SK-N-SH (cell line): ENCODE measurements around the gene LBHD1. TPM values are rescaled to one million over a fixed set of nuclear protein-coding genes. Genes with fewer than 3 reads are reported as not detected.
"Not testable (repeated sequence)": the region's sequence is repeated elsewhere in the genome, so short reads cannot be mapped to it uniquely, and the experiment has no call there.

Experiments used
- CTCF ChIA-PET: fragments of 300-600, 350-600 bp; formaldehyde crosslinking; extraction: SDS; loops from one replicate; lab custom pipeline; 2021; lab: Yijun Ruan, JAX
- POLR2A ChIA-PET: fragments of 350-600 bp; sonication (Branson Sonifier 250); formaldehyde crosslinking; extraction: SDS; loops from one replicate; lab custom pipeline; 2020; ENCODE audit warnings: antibody characterized with exemption, inconsistent platforms; lab: Yijun Ruan, JAX
- DNase-seq: peaks from one replicate; pipeline ENCODE4 v3.0.0; 2012
- H2AFZ ChIP-seq: fragments of 200-600 bp; sonication (generic); 2 replicates; pipeline ENCODE4 v1.8.1; 2016; ENCODE audit warnings: antibody characterized with exemption, mild to moderate bottlenecking, low read depth
- H3F3A ChIP-seq: fragments of 200-600 bp; sonication (generic); replicated peaks from 2 replicates; pipeline ENCODE3; 2016; ENCODE audit warnings: antibody characterized with exemption, mild to moderate bottlenecking; ENCODE audit not compliant: insufficient read depth
- H3K27ac ChIP-seq, 2 experiments: fragments of 200-500 bp in 1 of 2; fragments of 200-600 bp in 1 of 2; sonication (Bioruptor generic) in 1 of 2; sonication (generic), shearing (Covaris generic) in 1 of 2; 2 replicates each; pipeline versions ENCODE4 v1.5.1 to v1.6.1; 2014 to 2016; ENCODE audit warnings: low read depth in 2 of 2, inconsistent platforms in 1 of 2, low read length in 1 of 2, mild to moderate bottlenecking in 1 of 2, mixed read lengths in 1 of 2
- H3K27me3 ChIP-seq: fragments of 200-600 bp; sonication (generic), shearing (Covaris generic); 2 replicates; pipeline ENCODE4 v1.6.1; 2016; ENCODE audit warnings: mixed run types; ENCODE audit not compliant: insufficient read depth
- H3K36me3 ChIP-seq, 2 experiments: fragments of 200-500 bp in 1 of 2; fragments of 200-600 bp in 1 of 2; sonication (Bioruptor generic) in 1 of 2; sonication (generic) in 1 of 2; replicated peaks in 1 of 2; 2 replicates each; pipeline versions ENCODE3 to v1.5.1; 2014 to 2016; ENCODE audit warnings: low read length in 1 of 2, mild to moderate bottlenecking in 1 of 2; ENCODE audit not compliant: insufficient read depth in 2 of 2, control insufficient read depth in 1 of 2
- H3K4me1 ChIP-seq, 2 experiments: fragments of 200-500 bp in 1 of 2; fragments of 200-600 bp in 1 of 2; sonication (Bioruptor generic) in 1 of 2; sonication (generic), shearing (Covaris generic) in 1 of 2; 2 replicates each; pipeline versions ENCODE4 v1.5.1 to v1.6.1; 2014 to 2016; ENCODE audit warnings: low read depth in 1 of 2, low read length in 1 of 2, mixed run types in 1 of 2; ENCODE audit not compliant: insufficient read depth in 2 of 2, control insufficient read depth in 1 of 2
- H3K4me2 ChIP-seq: fragments of 200-600 bp; sonication (generic), shearing (Covaris generic); 2 replicates; pipeline ENCODE4 v1.6.1; 2017; ENCODE audit warnings: mixed run types
- H3K4me3 ChIP-seq, 2 experiments: fragments of 200-500 bp in 1 of 2; fragments of 200-600 bp in 1 of 2; sonication (Bioruptor generic) in 1 of 2; sonication (generic), shearing (Covaris generic) in 1 of 2; 2 replicates each; pipeline versions ENCODE4 v1.5.1 to v1.8.1; 2014 to 2016; ENCODE audit warnings: low read depth in 2 of 2, inconsistent platforms in 1 of 2, low read length in 1 of 2, mild to moderate bottlenecking in 1 of 2, mixed read lengths in 1 of 2, moderate library complexity in 1 of 2
- H3K79me2 ChIP-seq: fragments of 200-600 bp; sonication (generic); 2 replicates; pipeline ENCODE4 v1.8.1; 2017; ENCODE audit warnings: mild to moderate bottlenecking; ENCODE audit not compliant: insufficient read depth
- H3K9ac ChIP-seq: fragments of 200-600 bp; sonication (generic); 2 replicates; pipeline ENCODE4 v1.6.1; 2017; ENCODE audit warnings: mixed run types
- H3K9me2 ChIP-seq: fragments of 200-600 bp; sonication (generic); 2 replicates; pipeline ENCODE4 v1.6.1; 2017; ENCODE audit warnings: mixed run types
- H3K9me3 ChIP-seq: fragments of 200-600 bp; sonication (generic); 2 replicates; pipeline ENCODE4 v1.6.1; 2017; ENCODE audit warnings: mixed run types, mild to moderate bottlenecking, moderate library complexity
- H4K20me1 ChIP-seq: fragments of 200-600 bp; sonication (generic); 2 replicates; pipeline ENCODE4 v1.6.1; 2017; ENCODE audit warnings: mild to moderate bottlenecking, mixed run types; ENCODE audit not compliant: insufficient read depth
- ELF1 ChIP-seq: IDR thresholded peaks from 2 replicates; pipeline ENCODE4 v1.4.0; 2012
- EP300 ChIP-seq, 2 experiments: IDR thresholded peaks; 2 replicates each; pipeline versions ENCODE4 v1.4.0 to v1.6.1; 2012; ENCODE audit warnings: borderline replicate concordance in 1 of 2, low read depth in 1 of 2, low read length in 1 of 2
- GABPA ChIP-seq: IDR thresholded peaks from 2 replicates; pipeline ENCODE4 v1.4.0; 2012; ENCODE audit warnings: low read depth, mild to moderate bottlenecking
- JUND ChIP-seq: IDR thresholded peaks from 2 replicates; pipeline ENCODE4 v1.4.0; 2012
- MEF2A ChIP-seq: IDR thresholded peaks from 2 replicates; pipeline ENCODE4 v1.4.0; 2012; ENCODE audit warnings: low read depth, borderline replicate concordance
- NFIC ChIP-seq: IDR thresholded peaks from 2 replicates; pipeline ENCODE4 v1.4.0; 2012; ENCODE audit warnings: borderline replicate concordance
- NRF1 ChIP-seq: IDR thresholded peaks from 2 replicates; pipeline ENCODE4 v1.6.1; 2012; ENCODE audit warnings: low read depth, mild to moderate bottlenecking, low read length
- POLR2AphosphoS5 ChIP-seq: IDR thresholded peaks from 2 replicates; pipeline ENCODE4 v1.6.1; 2012; ENCODE audit warnings: low read depth, low read length
- RAD21 ChIP-seq: IDR thresholded peaks from 2 replicates; pipeline ENCODE4 v1.6.1; 2012; ENCODE audit warnings: mild to moderate bottlenecking, low read length
- RCOR1 ChIP-seq: fragments of 150-350 bp; IDR thresholded peaks from 2 replicates; pipeline ENCODE4 v1.6.1; 2017; ENCODE audit warnings: antibody characterized with exemption, low read length
- SIN3A ChIP-seq: IDR thresholded peaks from 2 replicates; pipeline ENCODE4 v1.6.1; 2012; ENCODE audit warnings: low read depth, mild to moderate bottlenecking, low read length, moderate library complexity, borderline replicate concordance
- TAF1 ChIP-seq: IDR thresholded peaks from 2 replicates; pipeline ENCODE4 v1.6.1; 2012; ENCODE audit warnings: low read depth, mild to moderate bottlenecking, low read length, moderate library complexity, borderline replicate concordance
- TCF12 ChIP-seq: IDR thresholded peaks from 2 replicates; pipeline ENCODE4 v1.4.0; 2012
- TEAD4 ChIP-seq: IDR thresholded peaks from 2 replicates; pipeline ENCODE4 v1.4.0; 2012; ENCODE audit warnings: mild to moderate bottlenecking, borderline replicate concordance; ENCODE audit not compliant: insufficient read depth
- YY1 ChIP-seq: IDR thresholded peaks from 2 replicates; pipeline ENCODE4 v1.4.0; 2012; ENCODE audit warnings: low read depth, mild to moderate bottlenecking
- WGBS: methylation state at CpG from one replicate; pipeline ENCODE4 v1.1.6; 2017; ENCODE audit warnings: low lambda C conversion rate; 5-methylcytosine and 5-hydroxymethylcytosine counted together
- polyA plus RNA-seq, 3 experiments: library from polyadenylated mRNA; depleted of rRNA; stranded (reverse); fragments of >200 nt; gene quantifications; 2 replicates each; pipeline ENCODE4 v1.2.3, GENCODE V29; 2012
- TF ChIP-seq, protein P1 (sequence below): fragments of 150-350 bp; IDR thresholded peaks from 2 replicates; pipeline ENCODE4 v1.6.1; 2017; ENCODE audit warnings: antibody characterized with exemption, low read length, low read depth, borderline replicate concordance
- TF ChIP-seq, protein P2 (sequence below): fragments of 200-600 bp; sonication (generic); IDR thresholded peaks from 2 replicates; pipeline ENCODE4 v1.6.1; 2017; ENCODE audit warnings: antibody characterized with exemption, mild to moderate bottlenecking, moderate library complexity
- TF ChIP-seq, protein P3 (sequence below): IDR thresholded peaks from 2 replicates; pipeline ENCODE4 v1.4.0; 2012; ENCODE audit warnings: low read depth, borderline replicate concordance
- TF ChIP-seq, protein P4 (sequence below): IDR thresholded peaks from 2 replicates; pipeline ENCODE4 v1.6.1; 2012; ENCODE audit warnings: mild to moderate bottlenecking, low read depth, low read length, moderate library complexity

LBHD1 gene
- polyA plus RNA-seq, 1 of the 3 experiments (the other 2 are of a cell fraction) = 9.7 TPM

DNA sequence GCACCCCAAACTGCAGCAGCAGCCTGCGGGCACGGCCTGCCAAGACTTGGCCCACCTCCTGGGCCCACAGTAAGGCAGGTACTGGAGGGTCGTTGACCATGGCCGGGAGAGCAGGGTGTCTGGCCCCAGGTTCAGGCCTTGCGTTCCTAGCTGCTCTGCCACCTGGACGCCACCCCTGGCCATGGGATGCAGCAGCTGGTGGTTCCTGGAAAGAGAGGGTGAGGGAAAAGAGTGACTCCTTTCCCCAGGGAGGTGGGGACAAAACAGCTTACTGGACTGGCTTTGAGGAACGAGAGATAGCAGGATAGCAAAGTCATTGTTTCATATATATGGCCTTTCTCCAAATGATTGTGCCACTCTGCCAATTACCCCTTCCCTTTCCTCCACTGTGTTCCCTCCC lies 33.3 kb upstream of the LBHD1 start:
- H3K4me1 ChIP-seq = peaks cover 22 to 45% of the 10 kb centered on the region in 2 experiments; a peak in 3 of 4 replicates
- peak overlapping the region; percentile 80 for H3K9ac ChIP-seq
- ChIA-PET CTCF (interaction anchor here (1.1 to 6.6 kb wide), 5 partner anchors 11 to 81 kb away, joined by 4 to 48 read pairs (median 6); partner anchors contain the start of genes HNRNPUL2 and TMEM179B), POLR2A (interaction anchor here (0.8 to 3.3 kb wide), 9 partner anchors 10 to 132 kb away, joined by 3 to 26 read pairs (median 5); partner anchors contain the start of genes C11orf98, CSKMT, EEF1G and HNRNPUL2)
- H3K9me2 ChIP-seq = no peaks in the 10 kb centered on the region
- peak overlapping the region; percentile 50; the same call in 1 of the 2 replicates for H2AFZ ChIP-seq
- peak overlapping the region; percentile 73 for H3K4me2 ChIP-seq
- no peaks in the 10 kb centered on the region for H3K27me3 ChIP-seq
- DNase-seq = peak; percentile 65
- peaks cover 22% of the 10 kb centered on the region for H3F3A ChIP-seq
- H3K9me3 ChIP-seq = no peaks in the 10 kb centered on the region
- peak overlapping the region; percentile 84 to 93 for H3K27ac ChIP-seq
- no peaks in the 10 kb centered on the region for H4K20me1 ChIP-seq
- H3K4me3 ChIP-seq = peak overlapping the region; percentile 67 to 70
- peaks cover 12% of the 10 kb centered on the region; the same call in 1 of the 2 replicates for H3K79me2 ChIP-seq
- TF ChIP-seq TEAD4 (no peak), SIN3A (no peak), EP300 (IDR thresholded peaks at IDR 0.05; ENCODE audit: borderline replicate concordance in 1 of 2, low read depth in 1 of 2, low read length in 1 of 2) (no peak), POLR2AphosphoS5 (no peak), YY1 (no peak), ELF1 (no peak), GABPA (no peak), TAF1 (no peak), JUND (no peak), RAD21 (no peak), NRF1 (no peak), RCOR1 (no peak), NFIC (no peak), MEF2A (no peak), TCF12 (no peak)
- TF ChIP-seq, protein P1, sequence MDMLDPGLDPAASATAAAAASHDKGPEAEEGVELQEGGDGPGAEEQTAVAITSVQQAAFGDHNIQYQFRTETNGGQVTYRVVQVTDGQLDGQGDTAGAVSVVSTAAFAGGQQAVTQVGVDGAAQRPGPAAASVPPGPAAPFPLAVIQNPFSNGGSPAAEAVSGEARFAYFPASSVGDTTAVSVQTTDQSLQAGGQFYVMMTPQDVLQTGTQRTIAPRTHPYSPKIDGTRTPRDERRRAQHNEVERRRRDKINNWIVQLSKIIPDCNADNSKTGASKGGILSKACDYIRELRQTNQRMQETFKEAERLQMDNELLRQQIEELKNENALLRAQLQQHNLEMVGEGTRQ = no peak
- TF ChIP-seq, protein P2, sequence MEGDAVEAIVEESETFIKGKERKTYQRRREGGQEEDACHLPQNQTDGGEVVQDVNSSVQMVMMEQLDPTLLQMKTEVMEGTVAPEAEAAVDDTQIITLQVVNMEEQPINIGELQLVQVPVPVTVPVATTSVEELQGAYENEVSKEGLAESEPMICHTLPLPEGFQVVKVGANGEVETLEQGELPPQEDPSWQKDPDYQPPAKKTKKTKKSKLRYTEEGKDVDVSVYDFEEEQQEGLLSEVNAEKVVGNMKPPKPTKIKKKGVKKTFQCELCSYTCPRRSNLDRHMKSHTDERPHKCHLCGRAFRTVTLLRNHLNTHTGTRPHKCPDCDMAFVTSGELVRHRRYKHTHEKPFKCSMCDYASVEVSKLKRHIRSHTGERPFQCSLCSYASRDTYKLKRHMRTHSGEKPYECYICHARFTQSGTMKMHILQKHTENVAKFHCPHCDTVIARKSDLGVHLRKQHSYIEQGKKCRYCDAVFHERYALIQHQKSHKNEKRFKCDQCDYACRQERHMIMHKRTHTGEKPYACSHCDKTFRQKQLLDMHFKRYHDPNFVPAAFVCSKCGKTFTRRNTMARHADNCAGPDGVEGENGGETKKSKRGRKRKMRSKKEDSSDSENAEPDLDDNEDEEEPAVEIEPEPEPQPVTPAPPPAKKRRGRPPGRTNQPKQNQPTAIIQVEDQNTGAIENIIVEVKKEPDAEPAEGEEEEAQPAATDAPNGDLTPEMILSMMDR = no peak
- TF ChIP-seq, protein P3, sequence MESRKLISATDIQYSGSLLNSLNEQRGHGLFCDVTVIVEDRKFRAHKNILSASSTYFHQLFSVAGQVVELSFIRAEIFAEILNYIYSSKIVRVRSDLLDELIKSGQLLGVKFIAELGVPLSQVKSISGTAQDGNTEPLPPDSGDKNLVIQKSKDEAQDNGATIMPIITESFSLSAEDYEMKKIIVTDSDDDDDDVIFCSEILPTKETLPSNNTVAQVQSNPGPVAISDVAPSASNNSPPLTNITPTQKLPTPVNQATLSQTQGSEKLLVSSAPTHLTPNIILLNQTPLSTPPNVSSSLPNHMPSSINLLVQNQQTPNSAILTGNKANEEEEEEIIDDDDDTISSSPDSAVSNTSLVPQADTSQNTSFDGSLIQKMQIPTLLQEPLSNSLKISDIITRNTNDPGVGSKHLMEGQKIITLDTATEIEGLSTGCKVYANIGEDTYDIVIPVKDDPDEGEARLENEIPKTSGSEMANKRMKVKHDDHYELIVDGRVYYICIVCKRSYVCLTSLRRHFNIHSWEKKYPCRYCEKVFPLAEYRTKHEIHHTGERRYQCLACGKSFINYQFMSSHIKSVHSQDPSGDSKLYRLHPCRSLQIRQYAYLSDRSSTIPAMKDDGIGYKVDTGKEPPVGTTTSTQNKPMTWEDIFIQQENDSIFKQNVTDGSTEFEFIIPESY = no peak
- TF ChIP-seq, protein P4, sequence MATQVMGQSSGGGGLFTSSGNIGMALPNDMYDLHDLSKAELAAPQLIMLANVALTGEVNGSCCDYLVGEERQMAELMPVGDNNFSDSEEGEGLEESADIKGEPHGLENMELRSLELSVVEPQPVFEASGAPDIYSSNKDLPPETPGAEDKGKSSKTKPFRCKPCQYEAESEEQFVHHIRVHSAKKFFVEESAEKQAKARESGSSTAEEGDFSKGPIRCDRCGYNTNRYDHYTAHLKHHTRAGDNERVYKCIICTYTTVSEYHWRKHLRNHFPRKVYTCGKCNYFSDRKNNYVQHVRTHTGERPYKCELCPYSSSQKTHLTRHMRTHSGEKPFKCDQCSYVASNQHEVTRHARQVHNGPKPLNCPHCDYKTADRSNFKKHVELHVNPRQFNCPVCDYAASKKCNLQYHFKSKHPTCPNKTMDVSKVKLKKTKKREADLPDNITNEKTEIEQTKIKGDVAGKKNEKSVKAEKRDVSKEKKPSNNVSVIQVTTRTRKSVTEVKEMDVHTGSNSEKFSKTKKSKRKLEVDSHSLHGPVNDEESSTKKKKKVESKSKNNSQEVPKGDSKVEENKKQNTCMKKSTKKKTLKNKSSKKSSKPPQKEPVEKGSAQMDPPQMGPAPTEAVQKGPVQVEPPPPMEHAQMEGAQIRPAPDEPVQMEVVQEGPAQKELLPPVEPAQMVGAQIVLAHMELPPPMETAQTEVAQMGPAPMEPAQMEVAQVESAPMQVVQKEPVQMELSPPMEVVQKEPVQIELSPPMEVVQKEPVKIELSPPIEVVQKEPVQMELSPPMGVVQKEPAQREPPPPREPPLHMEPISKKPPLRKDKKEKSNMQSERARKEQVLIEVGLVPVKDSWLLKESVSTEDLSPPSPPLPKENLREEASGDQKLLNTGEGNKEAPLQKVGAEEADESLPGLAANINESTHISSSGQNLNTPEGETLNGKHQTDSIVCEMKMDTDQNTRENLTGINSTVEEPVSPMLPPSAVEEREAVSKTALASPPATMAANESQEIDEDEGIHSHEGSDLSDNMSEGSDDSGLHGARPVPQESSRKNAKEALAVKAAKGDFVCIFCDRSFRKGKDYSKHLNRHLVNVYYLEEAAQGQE = no peak
- peaks cover 16 to 19% of the 10 kb centered on the region in 2 experiments for H3K36me3 ChIP-seq
- WGBS = 25% methylated on average over 7 of the region's 7 CpGs

DNA sequence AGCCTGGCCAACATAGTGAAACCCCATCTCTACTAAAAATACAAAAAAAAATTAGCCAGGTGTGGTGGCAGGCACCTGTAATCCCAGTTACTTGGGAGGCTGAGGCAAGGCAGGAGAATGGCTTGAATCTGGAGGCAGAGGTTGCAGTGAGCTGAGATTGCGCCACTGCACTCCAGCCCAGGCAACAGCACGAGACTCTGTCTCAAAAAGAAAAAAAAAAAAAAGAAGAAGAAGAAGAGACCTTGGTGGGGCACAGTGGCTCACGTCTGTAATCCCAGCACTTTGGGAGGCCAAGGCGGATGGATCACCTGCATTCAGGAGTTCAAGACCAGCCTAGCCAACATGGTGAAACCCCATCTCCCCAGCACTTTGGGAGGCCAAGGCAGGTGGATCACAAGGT lies 31.9 kb upstream of the LBHD1 start:
- not testable (repeated sequence) for H3K4me2 ChIP-seq, H3K27ac ChIP-seq, H3K9me3 ChIP-seq, H3K9ac ChIP-seq, DNase-seq, H4K20me1 ChIP-seq, H3K9me2 ChIP-seq, H3K27me3 ChIP-seq, H2AFZ ChIP-seq, H3K4me3 ChIP-seq
- Histone ChIP-seq H3F3A (peaks cover 13% of the 10 kb centered on the region), H3K4me1 (peaks cover 13 to 35% of the 10 kb centered on the region in 2 experiments; a peak in 2 of 4 replicates), H3K36me3 (peaks cover 9 to 17% of the 10 kb centered on the region in 2 experiments), H3K79me2 (peaks cover 12% of the 10 kb centered on the region; the same call in 1 of the 2 replicates)
- whole genome bisulfite sequencing = 100% methylated on average over 4 of the region's 4 CpGs
- CTCF ChIA-PET = interaction anchor here (1.1 to 6.6 kb wide), 2 partner anchors 9 to 23 kb away, joined by 3 to 48 read pairs; no protein-coding TSS in a partner anchor
- POLR2A ChIA-PET = interaction anchor here (0.7 kb wide), 1 partner anchor 834 kb away, joined by 4 read pairs; no protein-coding TSS in a partner anchor
